Measurements from ENCODE around the gene NTRK1. TPM values are rescaled to one million over a fixed set of nuclear protein-coding genes. Genes with fewer than 3 reads are reported as not detected.
A peak's percentile ranks its signal among the peaks of the same experiment; 100 is the strongest.

The NTRK1 gene
- total and polyA plus RNA-seq, 3 experiments from 2014 or later = 2.9 to 3.0 TPM; not detected in 1

DNA sequence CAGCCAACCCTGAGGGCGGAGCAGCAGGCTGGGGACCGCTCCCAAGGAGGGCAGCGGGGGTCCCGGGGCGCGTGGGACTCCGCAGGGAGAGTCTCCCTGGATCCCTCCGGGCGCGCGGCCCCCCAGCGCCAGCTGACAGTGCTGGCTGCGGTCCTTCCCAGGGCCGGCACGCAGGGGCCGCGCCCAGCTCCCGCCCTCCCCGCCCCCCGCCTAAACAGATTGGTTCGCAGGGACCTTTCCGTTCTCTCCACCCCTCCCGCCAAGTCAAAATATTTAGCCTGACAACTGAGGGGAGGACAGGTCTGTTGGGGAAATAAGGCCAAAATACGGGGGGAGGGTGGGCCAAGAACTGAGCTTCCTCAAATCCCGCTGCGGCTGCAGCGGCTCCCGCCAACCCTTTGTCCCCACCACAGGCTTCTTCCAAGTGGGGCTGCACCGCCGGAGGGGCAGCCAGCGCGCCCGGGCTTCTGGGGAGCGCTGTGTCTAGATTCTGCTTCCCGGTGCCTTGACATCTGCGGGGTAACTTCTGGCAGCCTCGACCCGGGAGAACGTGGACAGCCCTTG lies 1.6 kb upstream of the NTRK1 start, which contains the start of gene INSRR:
INSRR (minus strand) TSS at position 159 of the 564 bp plus-strand sequence. CDS start 496 bp downstream, outside the sequence.
- Mint-ChIP-seq H3K4me1 (peaks cover 14 to 35% (median 19%) of the 10 kb centered on the region in 3 donors), H3K36me3 (no peaks in the 10 kb centered on the region), H3K27ac (peak within 1 kb of the TSS in 2 of 8 donors; percentile 34 to 91), H3K9me3 (no peaks in the 10 kb centered on the region), H3K27me3 (peaks cover 38 to 51% of the 10 kb centered on the region in 2 donors), H3K4me3 (peak within 1 kb of the TSS; percentile 74 to 90 (median 81))
- Histone ChIP-seq H3K9me3 (ENCODE audit: low read length) (no peaks in the 10 kb centered on the region), H3K4me3 (ENCODE audit: low read length) (peak within 1 kb of the TSS; percentile 46), H3K4me1 (ENCODE audit: insufficient read depth, low read length) (peaks cover 21% of the 10 kb centered on the region), H3K27me3 (ENCODE audit: insufficient read depth, low read length, poor library complexity, severe bottlenecking) (peaks cover 35% of the 10 kb centered on the region), H3K27ac (ENCODE audit: low read depth, low read length) (no peak within 1 kb of the TSS), H3K36me3 (ENCODE audit: insufficient read depth, low read length) (no peaks in the 10 kb centered on the region)
- DNase-seq = no peak
- CTCF ChIA-PET = interaction anchor here (0.9 to 6.4 kb wide), 26 partner anchors 10 to 170 kb away, joined by 3 to 146 read pairs (median 7); partner anchors contain the start of genes ISG20L2, METTL25B, MRPL24 and PEAR1
- POLR2A ChIA-PET = interaction anchor here (1.4 to 2.6 kb wide), 2 partner anchors 10 to 61 kb away, joined by 5 to 16 read pairs; no protein-coding TSS in a partner anchor

DNA sequence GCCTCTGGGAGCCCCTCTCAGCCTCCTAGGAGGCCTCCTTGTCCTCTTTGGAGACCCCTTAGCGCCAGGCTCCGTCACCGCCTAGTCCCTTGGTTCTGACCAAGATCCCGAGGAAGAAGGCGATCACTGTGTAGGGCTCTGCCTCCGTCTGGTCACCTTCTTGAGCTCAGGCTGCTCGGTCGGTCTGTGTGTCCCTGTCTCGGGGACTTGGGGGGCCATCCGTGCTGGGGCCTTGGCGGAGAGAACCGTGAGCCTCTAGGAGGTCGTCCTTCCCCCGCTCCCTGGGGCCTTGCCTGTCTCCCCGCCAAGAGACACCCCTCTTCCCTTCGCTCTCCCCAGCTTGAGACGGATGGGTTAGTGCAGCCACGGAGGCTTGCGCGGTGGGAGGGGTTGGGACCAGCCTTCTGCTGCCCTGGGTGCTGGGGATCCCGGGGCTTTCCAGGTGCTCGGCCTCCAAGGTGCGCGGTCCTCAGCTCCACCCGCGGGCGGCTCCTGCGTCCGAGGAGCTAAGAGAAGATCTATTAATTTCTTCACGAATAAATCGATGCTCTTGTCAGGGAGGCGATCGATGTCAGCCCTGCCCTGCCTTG lies 1.0 kb upstream of the NTRK1 start:
- Mint-ChIP-seq H3K27ac (peak overlapping the region in 2 of 8 donors; percentile 34 to 91), H3K36me3 (no peaks in the 10 kb centered on the region), H3K27me3 (peaks cover 39 to 55% of the 10 kb centered on the region in 2 donors), H3K4me3 (peak overlapping the region; percentile 74 to 90 (median 81)), H3K9me3 (no peaks in the 10 kb centered on the region), H3K4me1 (peaks cover 14 to 36% (median 19%) of the 10 kb centered on the region in 3 donors)
- Histone ChIP-seq H3K4me3 (ENCODE audit: low read length) (peak overlapping the region; percentile 46), H3K27me3 (ENCODE audit: insufficient read depth, low read length, poor library complexity, severe bottlenecking) (peaks cover 40% of the 10 kb centered on the region), H3K9me3 (ENCODE audit: low read length) (no peaks in the 10 kb centered on the region), H3K27ac (ENCODE audit: low read depth, low read length) (no peak overlapping the region), H3K36me3 (ENCODE audit: insufficient read depth, low read length) (no peaks in the 10 kb centered on the region), H3K4me1 (ENCODE audit: insufficient read depth, low read length) (peaks cover 21% of the 10 kb centered on the region)
- peak in 1 of 5 donors; percentile 10 for DNase-seq
- CTCF ChIA-PET = interaction anchor here (0.6 to 6.4 kb wide), 39 partner anchors 9 to 414 kb away, joined by 3 to 146 read pairs (median 6); partner anchors contain the start of genes CRABP2, ISG20L2, METTL25B and MRPL24
- POLR2A ChIA-PET = interaction anchor here (0.6 to 2.6 kb wide), 7 partner anchors 11 to 63 kb away, joined by 3 to 16 read pairs (median 3); partner anchors contain the start of gene SH2D2A

DNA sequence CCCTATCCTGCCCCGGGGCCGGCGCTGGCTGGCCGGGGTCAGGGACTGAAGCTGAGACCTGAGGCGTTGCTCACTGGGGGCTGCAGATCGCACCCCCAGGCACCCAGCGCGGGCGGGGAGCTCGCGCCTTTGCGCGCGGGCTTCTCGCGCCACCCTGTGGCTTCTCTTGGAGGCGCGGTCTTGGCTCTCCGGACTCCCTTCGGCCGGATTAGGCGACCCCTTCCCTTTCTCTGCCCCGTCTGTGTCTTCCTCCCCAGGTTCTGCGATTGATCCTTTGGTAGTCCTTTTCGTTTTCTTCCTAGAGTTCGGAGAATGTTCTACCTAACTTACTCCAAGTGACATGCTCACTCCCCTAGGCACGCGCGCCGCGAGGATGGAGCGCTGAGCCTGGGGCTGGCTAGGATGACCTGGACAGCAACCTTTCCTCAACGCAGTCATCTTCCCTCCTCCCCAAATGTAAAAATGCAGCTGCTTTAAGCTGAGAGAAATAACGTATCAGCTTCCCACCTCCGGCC lies 495 bp upstream of the NTRK1 start:
- DNase-seq = peak; percentile 46 to 71 (median 49)
- POLR2A ChIA-PET = interaction anchor here (0.6 to 2.6 kb wide), 10 partner anchors 11 to 132 kb away, joined by 3 to 16 read pairs (median 3); partner anchors contain the start of genes METTL25B and SH2D2A
- Histone ChIP-seq H3K27me3 (ENCODE audit: insufficient read depth, low read length, poor library complexity, severe bottlenecking) (peaks cover 40% of the 10 kb centered on the region), H3K4me1 (ENCODE audit: insufficient read depth, low read length) (peaks cover 21% of the 10 kb centered on the region), H3K9me3 (ENCODE audit: low read length) (no peaks in the 10 kb centered on the region), H3K27ac (ENCODE audit: low read depth, low read length) (no peak overlapping the region), H3K4me3 (ENCODE audit: low read length) (peak overlapping the region; percentile 64), H3K36me3 (ENCODE audit: insufficient read depth, low read length) (no peaks in the 10 kb centered on the region)
- H3K9me3 Mint-ChIP-seq = no peaks in the 10 kb centered on the region
- peaks cover 14 to 36% (median 19%) of the 10 kb centered on the region in 3 donors for H3K4me1 Mint-ChIP-seq
- H3K27me3 Mint-ChIP-seq = peaks cover 41 to 61% of the 10 kb centered on the region in 2 donors
- no peaks in the 10 kb centered on the region for H3K36me3 Mint-ChIP-seq
- H3K4me3 Mint-ChIP-seq = peak overlapping the region; percentile 74 to 90 (median 81)
- CTCF ChIA-PET = interaction anchor here (0.6 to 6.4 kb wide), 41 partner anchors 9 to 414 kb away, joined by 3 to 146 read pairs (median 6); partner anchors contain the start of genes CRABP2, ISG20L2, METTL25B and MRPL24
- H3K27ac Mint-ChIP-seq = peak overlapping the region in 4 of 8 donors; percentile 7 to 85 (median 33)

DNA sequence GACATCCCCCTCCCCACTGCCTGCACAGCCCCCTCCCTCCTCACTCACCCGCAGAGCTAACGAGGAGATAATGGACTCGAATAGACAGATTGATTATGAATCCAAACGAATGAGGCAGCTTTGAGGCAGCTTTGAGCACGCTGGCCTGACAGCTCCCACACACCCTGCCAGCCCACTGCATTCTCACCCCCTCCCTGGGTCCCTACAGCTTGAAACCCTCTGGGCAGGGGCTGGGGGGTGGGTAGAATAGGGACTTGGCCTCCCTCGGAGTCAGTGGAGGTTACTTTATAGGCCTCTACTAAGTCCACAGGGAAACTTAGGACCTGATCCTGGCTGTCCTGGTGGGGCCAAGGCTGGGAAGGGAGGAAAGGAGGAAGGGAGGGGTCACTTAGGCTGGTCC lies 1.9 kb downstream of the NTRK1 start:
- Mint-ChIP-seq H3K27me3 (peaks cover 46 to 69% of the 10 kb centered on the region in 2 donors), H3K4me1 (peaks cover 24 to 47% (median 28%) of the 10 kb centered on the region in 3 donors), H3K27ac (no peak overlapping the region), H3K36me3 (no peaks in the 10 kb centered on the region), H3K4me3 (peak overlapping the region in 1 of 7 donors; percentile 48), H3K9me3 (no peaks in the 10 kb centered on the region)
- Histone ChIP-seq H3K27ac (ENCODE audit: low read depth, low read length) (peak overlapping the region; percentile 59), H3K4me1 (ENCODE audit: insufficient read depth, low read length) (peaks cover 28% of the 10 kb centered on the region), H3K36me3 (ENCODE audit: insufficient read depth, low read length) (no peaks in the 10 kb centered on the region), H3K4me3 (ENCODE audit: low read length) (no peak overlapping the region), H3K9me3 (ENCODE audit: low read length) (no peaks in the 10 kb centered on the region), H3K27me3 (ENCODE audit: insufficient read depth, low read length, poor library complexity, severe bottlenecking) (peaks cover 40% of the 10 kb centered on the region)
- POLR2A ChIA-PET = no interaction called here
- CTCF ChIA-PET = interaction anchor here (0.9 to 6.4 kb wide), 8 partner anchors 15 to 135 kb away, joined by 3 to 146 read pairs (median 50); partner anchors contain the start of genes ISG20L2, METTL25B and PEAR1
- no peak for DNase-seq

DNA sequence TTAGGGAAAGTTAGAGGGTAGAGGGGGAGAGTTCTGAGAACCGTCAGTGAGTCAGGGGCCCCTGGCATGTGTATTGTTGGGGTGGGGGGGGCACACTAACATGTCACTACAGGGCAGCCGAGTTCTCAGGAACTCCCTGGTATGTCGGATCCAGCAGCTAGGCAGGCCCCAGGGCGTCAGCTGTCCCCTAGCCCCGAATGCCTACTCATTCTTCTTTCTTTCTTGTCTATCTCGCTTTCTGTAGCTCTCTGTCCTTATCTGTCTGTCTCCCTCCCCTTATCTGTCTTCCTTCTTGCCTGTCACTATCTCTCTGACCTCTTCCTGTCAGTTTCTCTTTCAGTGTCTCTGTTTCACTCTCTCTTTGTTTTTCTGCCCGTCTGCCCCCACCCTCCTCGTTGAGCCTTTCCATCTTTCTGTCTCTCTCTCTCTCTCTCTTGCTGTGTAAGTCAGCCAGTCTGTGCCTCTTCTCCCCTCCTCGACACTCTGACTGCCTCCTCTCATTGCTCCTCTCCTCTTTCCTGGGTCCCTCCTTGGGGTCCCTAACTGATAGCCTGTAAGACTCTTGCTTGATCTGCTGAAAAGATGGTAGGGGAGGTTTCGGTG lies 2.4 kb downstream of the NTRK1 start:
- H3K36me3 Mint-ChIP-seq = no peaks in the 10 kb centered on the region
- Histone ChIP-seq H3K4me3 (ENCODE audit: low read length) (no peak overlapping the region), H3K27ac (ENCODE audit: low read depth, low read length) (peak overlapping the region; percentile 59), H3K4me1 (ENCODE audit: insufficient read depth, low read length) (peaks cover 28% of the 10 kb centered on the region), H3K9me3 (ENCODE audit: low read length) (no peaks in the 10 kb centered on the region), H3K36me3 (ENCODE audit: insufficient read depth, low read length) (no peaks in the 10 kb centered on the region), H3K27me3 (ENCODE audit: insufficient read depth, low read length, poor library complexity, severe bottlenecking) (peaks cover 40% of the 10 kb centered on the region)
- ChIA-PET POLR2A (no interaction called here), CTCF (interaction anchor here (2.1 to 6.4 kb wide), 3 partner anchors 26 to 65 kb away, joined by 6 to 146 read pairs (median 109); no protein-coding TSS in a partner anchor)
- H3K9me3 Mint-ChIP-seq = no peaks in the 10 kb centered on the region
- peak overlapping the region in 2 of 7 donors; percentile 45 to 48 for H3K4me3 Mint-ChIP-seq
- no peak for DNase-seq
- H3K27ac Mint-ChIP-seq = no peak overlapping the region
- peaks cover 41 to 68% of the 10 kb centered on the region in 2 donors for H3K27me3 Mint-ChIP-seq
- peaks cover 24 to 47% (median 28%) of the 10 kb centered on the region in 3 donors for H3K4me1 Mint-ChIP-seq

DNA sequence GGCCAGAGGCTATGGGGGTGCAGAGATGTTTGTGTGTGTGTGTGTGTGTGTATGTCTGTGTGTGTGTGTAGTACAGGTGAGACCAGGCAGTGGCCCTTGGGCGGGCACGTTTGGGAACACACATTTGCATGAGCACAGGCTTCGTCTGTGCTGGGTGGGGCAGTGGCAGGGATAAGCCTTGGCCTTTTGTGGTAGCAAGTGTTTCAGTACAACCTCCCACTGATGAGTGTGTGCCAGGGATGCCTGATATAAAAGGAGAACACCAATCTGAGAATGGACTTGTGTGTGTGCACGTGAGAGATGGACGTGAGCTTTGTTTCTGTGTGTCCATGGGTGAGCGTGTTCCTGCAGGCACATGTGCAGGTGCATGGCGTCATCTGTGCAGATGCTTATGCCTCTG lies 3.0 kb downstream of the NTRK1 start:
- ChIA-PET POLR2A (no interaction called here), CTCF (interaction anchor here (1.6 to 4.8 kb wide), 2 partner anchors 65 to 174 kb away, joined by 4 to 146 read pairs; no protein-coding TSS in a partner anchor)
- Mint-ChIP-seq H3K27ac (no peak overlapping the region), H3K4me3 (peak overlapping the region in 1 of 7 donors; percentile 32), H3K36me3 (no peaks in the 10 kb centered on the region), H3K9me3 (no peaks in the 10 kb centered on the region), H3K27me3 (peaks cover 40 to 63% of the 10 kb centered on the region in 2 donors), H3K4me1 (peaks cover 23 to 44% (median 26%) of the 10 kb centered on the region in 3 donors)
- peaks cover 36% of the 10 kb centered on the region for H3K27me3 ChIP-seq (ENCODE audit: insufficient read depth, low read length, poor library complexity, severe bottlenecking)
- no peaks in the 10 kb centered on the region for H3K36me3 ChIP-seq (ENCODE audit: insufficient read depth, low read length)
- no peak for DNase-seq
- no peak overlapping the region for H3K4me3 ChIP-seq (ENCODE audit: low read length)
- H3K9me3 ChIP-seq (ENCODE audit: low read length) = no peaks in the 10 kb centered on the region
- peak overlapping the region; percentile 59 for H3K27ac ChIP-seq (ENCODE audit: low read depth, low read length)
- peaks cover 28% of the 10 kb centered on the region for H3K4me1 ChIP-seq (ENCODE audit: insufficient read depth, low read length)

DNA sequence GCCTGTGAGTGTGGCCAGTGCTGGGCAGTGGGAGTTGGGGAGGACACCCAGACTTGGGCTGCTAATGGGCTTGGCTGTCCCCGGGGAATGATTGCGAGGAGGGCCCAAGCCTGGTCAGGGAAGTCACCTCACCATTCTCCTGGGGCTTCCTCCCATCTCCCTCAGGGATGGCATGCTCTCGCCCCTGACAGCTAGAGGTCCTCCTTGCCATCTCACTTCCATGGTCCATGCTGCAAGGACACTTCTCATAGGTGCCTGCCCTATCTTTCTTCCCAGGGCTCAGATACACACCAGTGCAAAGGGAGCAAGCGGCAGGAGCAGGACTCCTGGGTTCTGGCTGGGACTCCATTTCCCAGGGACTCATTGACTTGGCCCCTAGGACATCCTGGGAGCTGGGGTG lies 4.1 kb downstream of the NTRK1 start:
- Histone ChIP-seq H3K4me3 (ENCODE audit: low read length) (no peak overlapping the region), H3K27me3 (ENCODE audit: insufficient read depth, low read length, poor library complexity, severe bottlenecking) (peaks cover 35% of the 10 kb centered on the region), H3K27ac (ENCODE audit: low read depth, low read length) (no peak overlapping the region), H3K4me1 (ENCODE audit: insufficient read depth, low read length) (peaks cover 22% of the 10 kb centered on the region), H3K9me3 (ENCODE audit: low read length) (no peaks in the 10 kb centered on the region), H3K36me3 (ENCODE audit: insufficient read depth, low read length) (no peaks in the 10 kb centered on the region)
- H3K27ac Mint-ChIP-seq = no peak overlapping the region
- H3K4me3 Mint-ChIP-seq = no peak overlapping the region
- CTCF ChIA-PET = interaction anchor here (1.2 to 1.6 kb wide), 2 partner anchors 25 to 175 kb away, joined by 3 to 4 read pairs; no protein-coding TSS in a partner anchor
- no peak for DNase-seq
- no peaks in the 10 kb centered on the region for H3K36me3 Mint-ChIP-seq
- peaks cover 43 to 61% of the 10 kb centered on the region in 2 donors for H3K27me3 Mint-ChIP-seq
- POLR2A ChIA-PET = interaction anchor here (0.6 kb wide), 1 partner anchor 259 kb away, joined by 6 read pairs; no protein-coding TSS in a partner anchor
- H3K4me1 Mint-ChIP-seq = peaks cover 21 to 35% (median 24%) of the 10 kb centered on the region in 3 donors
- H3K9me3 Mint-ChIP-seq = no peaks in the 10 kb centered on the region
